Lower leg skin (tissue), 3 donors: ENCODE data around the gene PLK5.

Experiments used
- POLR2A ChIP-seq, 2 donors: fragments of 450-650 bp; IDR thresholded peaks; one replicate each; pipeline ENCODE4 v1.6.1; 2016 to 2017; ENCODE audit warnings: antibody characterized with exemption in 2 of 2, mild to moderate bottlenecking in 1 of 2, moderate library complexity in 1 of 2
- TF ChIP-seq, protein P1 (sequence below), 3 donors: fragments of 450-650 bp; IDR thresholded peaks; one replicate each; pipeline ENCODE4 v1.5.1; 2016; ENCODE audit warnings: antibody characterized with exemption in 3 of 3, mild to moderate bottlenecking in 3 of 3, moderate library complexity in 2 of 3

DNA sequence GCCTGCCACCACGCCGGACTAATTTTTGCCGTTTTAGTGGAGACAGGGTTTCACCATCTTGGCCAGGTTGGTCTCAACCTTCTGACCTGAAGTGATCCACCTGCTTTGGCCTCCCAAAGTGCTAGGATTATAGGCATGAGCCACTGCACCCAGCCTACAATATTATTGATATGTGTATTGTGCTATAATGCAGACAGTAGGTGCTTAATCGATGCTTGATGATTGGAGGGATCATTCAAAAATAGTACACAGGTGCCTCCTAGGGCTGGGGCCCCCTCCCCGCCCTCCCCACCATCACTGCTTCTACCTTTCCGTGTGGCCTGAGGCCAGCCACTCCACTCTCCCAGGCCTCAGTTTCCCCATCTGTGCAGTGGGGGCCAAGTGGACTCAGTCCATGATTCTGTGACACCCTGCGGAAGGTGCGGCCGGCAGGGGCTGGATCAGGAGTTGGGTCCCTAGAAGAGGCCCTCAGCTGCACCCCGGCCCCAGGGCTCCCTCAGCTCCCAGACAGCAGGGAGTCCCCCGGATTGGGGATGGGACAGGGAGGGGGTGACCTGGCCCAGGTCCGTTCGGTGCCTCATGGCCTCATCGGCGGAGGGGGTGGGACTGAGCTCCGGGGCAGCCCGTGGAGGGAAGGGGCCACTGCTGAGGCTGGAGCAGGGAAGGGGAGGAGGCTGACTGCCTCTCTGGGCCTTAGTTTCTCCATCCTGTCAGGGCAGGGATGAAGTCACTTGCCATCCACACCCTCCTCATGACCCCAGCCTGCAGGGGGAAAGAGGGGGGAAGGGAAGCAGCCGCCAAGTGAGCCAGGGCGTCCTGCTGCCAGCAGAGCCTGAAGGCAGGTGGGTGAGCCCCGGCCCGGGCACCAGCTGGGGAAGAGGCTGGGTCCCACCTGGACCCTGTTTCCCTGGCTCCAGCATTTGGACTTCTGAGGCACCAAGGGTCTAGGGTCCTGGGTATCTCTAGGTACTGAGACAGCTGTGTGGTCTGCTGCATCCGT lies 12.3 kb upstream of the PLK5 start:
- TF ChIP-seq, protein P1, sequence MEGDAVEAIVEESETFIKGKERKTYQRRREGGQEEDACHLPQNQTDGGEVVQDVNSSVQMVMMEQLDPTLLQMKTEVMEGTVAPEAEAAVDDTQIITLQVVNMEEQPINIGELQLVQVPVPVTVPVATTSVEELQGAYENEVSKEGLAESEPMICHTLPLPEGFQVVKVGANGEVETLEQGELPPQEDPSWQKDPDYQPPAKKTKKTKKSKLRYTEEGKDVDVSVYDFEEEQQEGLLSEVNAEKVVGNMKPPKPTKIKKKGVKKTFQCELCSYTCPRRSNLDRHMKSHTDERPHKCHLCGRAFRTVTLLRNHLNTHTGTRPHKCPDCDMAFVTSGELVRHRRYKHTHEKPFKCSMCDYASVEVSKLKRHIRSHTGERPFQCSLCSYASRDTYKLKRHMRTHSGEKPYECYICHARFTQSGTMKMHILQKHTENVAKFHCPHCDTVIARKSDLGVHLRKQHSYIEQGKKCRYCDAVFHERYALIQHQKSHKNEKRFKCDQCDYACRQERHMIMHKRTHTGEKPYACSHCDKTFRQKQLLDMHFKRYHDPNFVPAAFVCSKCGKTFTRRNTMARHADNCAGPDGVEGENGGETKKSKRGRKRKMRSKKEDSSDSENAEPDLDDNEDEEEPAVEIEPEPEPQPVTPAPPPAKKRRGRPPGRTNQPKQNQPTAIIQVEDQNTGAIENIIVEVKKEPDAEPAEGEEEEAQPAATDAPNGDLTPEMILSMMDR (IDR thresholded peaks at IDR 0.05) = no peak
- TF ChIP-seq POLR2A (IDR thresholded peaks at IDR 0.05) = no peak
